HUES6 (cell line): ENCODE results near the gene KIRREL1.
A peak's percentile ranks its signal among the peaks of the same experiment; 100 is the strongest.

ENCODE experiments used
- H3K27ac ChIP-seq: 2 replicates; pipeline ENCODE4 v1.7.0; 2013; ENCODE audit warnings: low read depth, mild to moderate bottlenecking, low read length, inconsistent platforms
- H3K27me3 ChIP-seq: 2 replicates; pipeline ENCODE4 v1.6.1; 2013; ENCODE audit warnings: low read length; ENCODE audit not compliant: control insufficient read depth, insufficient read depth
- H3K36me3 ChIP-seq: 2 replicates; pipeline ENCODE4 v1.6.1; 2013; ENCODE audit warnings: low read length; ENCODE audit not compliant: control insufficient read depth, insufficient read depth
- H3K4me1 ChIP-seq: 2 replicates; pipeline ENCODE4 v1.6.1; 2013; ENCODE audit warnings: low read length; ENCODE audit not compliant: control insufficient read depth, insufficient read depth
- H3K4me3 ChIP-seq: 2 replicates; pipeline ENCODE4 v1.5.1; 2013; ENCODE audit warnings: low read depth, low read length
- H3K9ac ChIP-seq: one replicate; pipeline ENCODE4 v1.6.1; 2013; ENCODE audit warnings: mild to moderate bottlenecking, low read length
- H3K9me3 ChIP-seq: 2 replicates; pipeline ENCODE4 v1.6.1; 2013; ENCODE audit warnings: low read depth, low read length; ENCODE audit not compliant: control insufficient read depth, insufficient read depth

The KIRREL1 gene

DNA sequence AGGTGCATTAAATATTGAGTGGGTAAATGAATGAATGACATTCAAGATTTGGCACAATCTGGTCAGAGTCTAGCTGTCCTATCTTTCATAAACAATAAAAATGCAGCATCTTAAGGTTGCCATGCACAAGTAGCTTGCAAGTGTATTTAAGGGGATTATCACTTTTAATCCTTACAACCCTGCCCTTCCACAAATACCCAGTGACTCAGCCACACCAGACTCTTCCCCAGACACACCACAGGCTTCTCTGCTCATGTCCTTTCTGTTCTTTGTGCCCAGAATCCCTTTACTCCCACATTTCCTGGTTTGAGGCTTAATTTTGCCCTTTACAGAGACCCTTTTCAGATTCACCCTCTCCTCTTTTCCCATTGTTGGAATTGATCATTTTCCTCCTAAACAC is 59.8 kb downstream of the KIRREL1 start:
- H3K9ac ChIP-seq = no peak overlapping the region
- H3K36me3 ChIP-seq = peaks cover 5% of the 10 kb centered on the region; the same call in 1 of the 2 replicates
- no peaks in the 10 kb centered on the region for H3K27me3 ChIP-seq

DNA sequence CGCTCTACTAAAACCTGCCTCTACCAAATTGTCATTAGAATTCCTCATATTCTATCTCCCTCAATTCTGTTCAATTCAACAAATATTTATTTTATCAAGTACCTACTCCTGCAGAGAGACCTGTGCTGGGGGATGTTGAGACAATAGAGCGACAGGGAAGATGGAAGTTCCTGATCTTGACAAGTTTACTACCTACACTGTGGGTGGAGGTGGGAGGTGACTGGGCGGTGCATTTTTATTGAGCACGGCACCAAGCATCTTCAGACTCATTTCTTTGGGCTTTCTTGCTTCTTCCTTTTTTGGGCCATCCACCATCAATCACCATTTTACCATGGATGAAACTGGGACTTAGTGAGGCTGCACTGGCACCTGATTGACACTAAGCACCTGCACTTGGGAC is 61.3 kb downstream of the KIRREL1 start:
- Histone ChIP-seq H3K27ac (no peak overlapping the region), H3K4me1 (peaks cover 35% of the 10 kb centered on the region), H3K9me3 (no peaks in the 10 kb centered on the region), H3K9ac (no peak overlapping the region), H3K36me3 (peaks cover 5% of the 10 kb centered on the region; the same call in 1 of the 2 replicates), H3K4me3 (no peak overlapping the region), H3K27me3 (no peaks in the 10 kb centered on the region)

More for the DNA sequence above, 59.8 kb downstream of the KIRREL1 start:
- H3K4me3 ChIP-seq = no peak overlapping the region
- no peaks in the 10 kb centered on the region for H3K9me3 ChIP-seq
- H3K27ac ChIP-seq = no peak overlapping the region
- H3K4me1 ChIP-seq = peaks cover 20% of the 10 kb centered on the region

DNA sequence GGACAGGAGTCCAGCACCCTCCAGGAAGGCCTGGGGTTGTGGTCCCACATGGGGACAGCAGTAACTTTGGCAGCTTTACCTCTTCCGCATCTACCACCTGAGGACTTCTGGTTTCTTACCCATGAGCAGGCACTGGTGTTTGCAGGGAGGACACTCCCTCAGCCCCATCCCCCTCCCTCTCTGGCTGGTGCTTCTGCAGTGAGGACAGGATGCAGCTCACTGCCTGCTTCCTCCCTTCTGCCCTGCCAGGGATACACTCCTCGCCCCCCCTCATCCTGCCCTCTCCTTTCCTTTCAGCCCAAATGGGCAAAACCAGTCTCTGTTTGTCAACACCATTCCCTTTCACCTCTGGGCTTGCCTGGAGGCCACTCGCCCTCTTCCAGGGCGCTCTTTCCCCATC is 62.4 kb downstream of the KIRREL1 start:
- Histone ChIP-seq H3K36me3 (peaks cover 3% of the 10 kb centered on the region; the same call in 1 of the 2 replicates), H3K4me1 (peaks cover 46% of the 10 kb centered on the region), H3K27me3 (no peaks in the 10 kb centered on the region), H3K9me3 (no peaks in the 10 kb centered on the region), H3K4me3 (no peak overlapping the region), H3K9ac (no peak overlapping the region), H3K27ac (no peak overlapping the region)

DNA sequence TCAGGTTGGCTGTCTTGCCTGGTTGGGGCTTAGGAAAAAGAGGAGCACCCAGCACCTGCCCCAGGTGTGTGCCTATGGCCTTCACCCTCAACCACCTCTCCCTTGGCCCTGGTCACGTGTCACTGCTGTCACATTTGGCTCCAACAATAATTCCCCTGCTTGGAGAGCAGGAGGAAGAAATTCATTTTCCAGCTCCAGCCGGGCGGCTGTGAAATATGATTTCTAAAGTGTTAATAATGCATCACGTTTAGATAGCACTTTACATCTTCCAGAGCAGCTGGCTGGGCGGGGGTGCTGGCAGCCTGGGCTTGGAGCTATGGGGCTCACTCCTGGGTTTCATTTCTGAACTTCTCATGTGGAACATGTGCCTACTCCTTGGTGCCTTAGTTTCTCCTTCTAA is 63.1 kb downstream of the KIRREL1 start:
- Histone ChIP-seq H3K27me3 (no peaks in the 10 kb centered on the region), H3K36me3 (no peaks in the 10 kb centered on the region), H3K4me3 (no peak overlapping the region), H3K4me1 (peaks cover 51% of the 10 kb centered on the region), H3K9me3 (no peaks in the 10 kb centered on the region), H3K9ac (no peak overlapping the region), H3K27ac (no peak overlapping the region)

DNA sequence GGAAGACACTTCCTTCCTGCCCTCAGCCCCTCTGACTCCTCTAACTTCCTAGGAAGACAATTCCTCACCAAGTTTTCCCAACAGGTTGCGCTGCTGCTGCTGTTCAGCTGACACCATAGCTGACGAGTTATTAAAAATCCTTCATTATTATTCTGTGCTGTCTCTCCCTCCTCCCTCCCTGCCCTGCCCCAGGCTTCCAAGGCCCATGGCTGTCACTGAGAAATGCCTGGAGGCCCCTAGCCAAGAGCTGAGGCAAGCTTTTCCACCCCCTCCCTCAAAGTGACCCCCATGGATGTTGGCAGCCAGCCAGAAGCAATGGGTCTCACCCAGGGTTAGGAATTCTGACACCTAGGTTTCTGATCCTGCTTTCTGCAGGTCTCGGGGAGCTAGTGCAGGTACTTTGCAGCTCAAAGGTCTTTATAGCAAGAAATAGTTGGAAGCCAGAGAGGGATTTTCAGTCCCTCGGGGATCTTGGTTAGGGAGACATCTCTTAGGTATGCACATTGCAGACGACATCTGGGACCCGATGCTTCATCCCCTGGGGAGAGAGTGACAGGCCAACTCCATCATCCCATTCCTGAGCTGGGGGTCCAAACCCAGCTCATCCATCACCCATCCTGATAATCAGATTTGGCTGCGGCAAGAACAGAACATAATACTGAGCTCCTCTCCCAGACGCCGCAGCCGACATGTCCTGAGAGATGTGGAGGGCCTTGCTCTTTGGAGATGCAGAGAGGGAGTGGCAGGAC is 65.0 kb downstream of the KIRREL1 start:
- Histone ChIP-seq H3K27ac (no peak overlapping the region), H3K9ac (no peak overlapping the region), H3K9me3 (no peaks in the 10 kb centered on the region), H3K4me3 (no peak overlapping the region), H3K36me3 (no peaks in the 10 kb centered on the region), H3K27me3 (no peaks in the 10 kb centered on the region), H3K4me1 (peaks cover 52% of the 10 kb centered on the region)

DNA sequence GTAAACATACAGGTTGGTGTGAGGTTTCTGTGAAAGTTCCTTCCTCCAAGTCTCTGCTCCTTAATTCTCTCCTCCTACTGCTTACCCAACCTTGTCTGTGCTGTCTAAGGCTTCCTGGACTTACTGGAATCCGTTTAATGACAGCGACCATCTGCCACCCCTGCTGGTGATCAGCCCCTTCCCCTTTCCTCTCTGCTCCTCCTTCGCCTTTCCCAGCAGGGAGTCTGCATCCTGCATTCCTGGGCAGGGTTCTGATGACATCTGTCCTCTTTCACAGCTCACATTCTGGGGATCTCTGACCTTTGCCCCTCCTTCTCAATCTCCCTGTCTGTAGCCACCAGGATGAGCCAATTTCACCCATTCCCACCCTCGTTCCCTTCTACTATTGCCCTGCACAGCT is 66.5 kb downstream of the KIRREL1 start:
- Histone ChIP-seq H3K9ac (peak overlapping the region; percentile 41), H3K4me1 (peaks cover 52% of the 10 kb centered on the region), H3K4me3 (no peak overlapping the region; the same call in 1 of the 2 replicates), H3K36me3 (no peaks in the 10 kb centered on the region), H3K27me3 (no peaks in the 10 kb centered on the region), H3K9me3 (no peaks in the 10 kb centered on the region), H3K27ac (peak overlapping the region; percentile 49; the same call in 1 of the 2 replicates)

DNA sequence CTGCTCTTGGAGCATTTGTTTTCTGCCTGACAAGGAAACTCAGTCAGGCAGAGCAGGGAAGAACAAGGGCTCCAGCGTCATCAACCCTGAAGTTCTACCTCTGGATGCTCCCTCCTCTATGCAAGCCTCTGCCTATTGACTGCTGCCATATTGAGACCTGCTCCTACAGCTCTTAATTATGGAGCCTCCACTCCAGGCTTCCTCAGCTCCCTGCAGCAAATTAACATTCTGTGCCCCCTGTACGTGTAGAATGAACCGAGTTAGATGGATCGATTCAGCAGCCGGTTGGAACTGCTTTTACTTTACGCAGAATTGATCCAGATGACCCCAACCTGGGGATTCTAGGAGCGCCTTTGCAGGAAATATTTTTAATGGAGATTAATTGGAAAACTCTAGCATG is 68.7 kb downstream of the KIRREL1 start:
- Histone ChIP-seq H3K4me3 (no peak overlapping the region), H3K4me1 (peaks cover 43% of the 10 kb centered on the region), H3K27ac (no peak overlapping the region), H3K9me3 (no peaks in the 10 kb centered on the region), H3K9ac (no peak overlapping the region), H3K36me3 (no peaks in the 10 kb centered on the region), H3K27me3 (no peaks in the 10 kb centered on the region)

DNA sequence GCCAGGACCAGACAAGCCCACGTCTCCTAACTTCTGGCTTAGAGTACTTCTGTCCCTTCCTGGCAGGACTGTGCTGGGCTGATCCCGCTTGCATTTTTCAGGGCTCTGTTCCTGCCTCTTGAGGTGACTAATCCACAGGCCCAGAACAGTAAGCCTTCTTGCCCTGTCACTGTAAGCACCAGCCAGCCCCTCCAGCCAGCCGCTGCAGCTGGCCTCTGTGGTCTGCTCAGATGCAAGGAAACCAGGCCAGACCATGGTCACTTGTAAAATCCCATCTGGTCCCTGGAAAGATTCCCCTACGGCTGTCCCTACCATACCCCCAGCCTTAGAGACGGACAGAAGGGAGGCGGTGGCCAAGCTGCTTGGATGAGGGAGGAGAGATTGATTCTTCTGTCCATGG is 74.2 kb downstream of the KIRREL1 start:
- Histone ChIP-seq H3K36me3 (no peaks in the 10 kb centered on the region), H3K9ac (no peak overlapping the region), H3K4me1 (peaks cover 35% of the 10 kb centered on the region), H3K27me3 (no peaks in the 10 kb centered on the region), H3K9me3 (no peaks in the 10 kb centered on the region), H3K27ac (no peak overlapping the region), H3K4me3 (no peak overlapping the region)

DNA sequence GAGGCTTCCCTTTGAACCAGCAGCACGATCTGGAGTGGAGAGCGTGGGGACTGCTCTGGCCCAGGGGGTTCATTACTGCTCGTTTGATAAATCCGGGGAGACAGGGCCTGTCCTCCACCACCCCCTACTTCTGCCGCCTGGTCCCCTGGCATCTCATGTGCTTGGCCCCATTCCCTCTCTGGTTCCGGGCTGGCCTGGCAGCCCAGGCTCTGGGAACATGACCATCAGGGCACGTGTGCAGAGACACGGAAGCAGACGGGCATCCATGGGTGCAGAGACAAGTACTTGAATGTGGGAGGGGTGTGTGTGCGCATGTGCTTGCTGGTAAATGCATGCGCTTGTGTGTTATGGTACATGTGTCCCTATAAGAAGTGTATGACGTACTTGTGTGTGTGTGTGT is 75.5 kb downstream of the KIRREL1 start:
- Histone ChIP-seq H3K27ac (no peak overlapping the region), H3K27me3 (no peaks in the 10 kb centered on the region), H3K4me3 (no peak overlapping the region), H3K4me1 (peaks cover 41% of the 10 kb centered on the region), H3K9ac (no peak overlapping the region), H3K9me3 (no peaks in the 10 kb centered on the region), H3K36me3 (no peaks in the 10 kb centered on the region)

DNA sequence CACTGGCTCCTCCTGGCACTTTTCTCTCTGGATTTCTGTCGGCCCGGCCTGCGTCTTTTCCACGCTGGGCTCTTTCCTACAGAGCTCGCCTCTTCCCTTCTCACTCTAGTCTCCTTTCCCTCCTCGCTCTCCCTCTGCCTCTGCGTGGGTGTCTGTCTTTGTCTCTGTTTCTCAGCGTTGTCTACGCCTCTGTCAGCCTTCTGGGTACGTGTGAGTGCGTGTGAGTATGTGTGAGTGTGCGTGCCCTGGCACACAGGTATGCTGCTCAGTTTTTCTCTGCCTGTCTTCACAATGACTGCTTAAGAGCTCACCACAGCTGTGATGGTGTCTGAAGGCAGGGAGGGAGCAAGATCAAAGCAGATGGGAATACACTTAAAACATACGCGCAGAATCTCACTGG is 77.7 kb downstream of the KIRREL1 start:
- Histone ChIP-seq H3K27me3 (no peaks in the 10 kb centered on the region), H3K9me3 (no peaks in the 10 kb centered on the region), H3K4me3 (no peak overlapping the region), H3K27ac (no peak overlapping the region), H3K4me1 (peaks cover 47% of the 10 kb centered on the region), H3K9ac (no peak overlapping the region), H3K36me3 (no peaks in the 10 kb centered on the region)

DNA sequence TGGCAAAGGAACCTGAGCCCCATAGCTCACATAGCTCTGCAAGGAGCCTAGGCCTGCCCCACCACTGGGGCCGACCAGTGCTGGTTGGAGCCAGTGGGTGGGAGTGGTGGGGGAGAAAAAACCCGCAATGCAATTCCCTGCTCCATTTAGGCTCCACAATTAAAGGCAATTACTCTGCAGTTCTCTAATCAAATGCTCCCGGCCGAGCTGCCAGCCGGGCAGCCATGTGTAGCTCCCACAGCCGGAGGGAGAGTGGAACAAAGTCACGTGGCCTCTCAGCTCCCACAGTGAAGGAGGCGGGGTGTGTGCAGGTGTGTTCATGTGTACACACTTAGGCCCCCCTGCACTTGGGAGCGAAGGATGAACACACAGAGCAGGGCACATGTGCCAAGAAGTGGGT is 81.6 kb downstream of the KIRREL1 start:
- peaks cover 51% of the 10 kb centered on the region for H3K4me1 ChIP-seq
- no peaks in the 10 kb centered on the region for H3K27me3 ChIP-seq
- no peaks in the 10 kb centered on the region for H3K9me3 ChIP-seq
- H3K9ac ChIP-seq = no peak overlapping the region
- H3K36me3 ChIP-seq = peaks cover 13% of the 10 kb centered on the region
- H3K27ac ChIP-seq = no peak overlapping the region
- no peak overlapping the region for H3K4me3 ChIP-seq
